BE2C (cell line): ENCODE data around the gene AFP.

Source experiments
- DNase-seq: peaks from one replicate; pipeline ENCODE4 v3.0.0-alpha.2; 2020
- H3K27me3 ChIP-seq: fragments of 250-450 bp; sonication (Bioruptor Pico); 2 replicates; pipeline ENCODE4 v1.5.1; 2020; ENCODE audit warnings: mild to moderate bottlenecking
- H3K36me3 ChIP-seq: fragments of 250-450 bp; sonication (Bioruptor Pico); 2 replicates; pipeline ENCODE4 v1.5.1; 2020; ENCODE audit warnings: mild to moderate bottlenecking
- H3K4me1 ChIP-seq: fragments of 250-450 bp; sonication (Bioruptor Pico); 2 replicates; pipeline ENCODE4 v1.5.1; 2020
- H3K4me3 ChIP-seq: 2 replicates; pipeline ENCODE4 v1.5.1; 2011; ENCODE audit warnings: low read depth, low read length
- H3K9me3 ChIP-seq: fragments of 250-450 bp; sonication (Bioruptor Pico); 2 replicates; pipeline ENCODE4 v1.5.1; 2020
- TF ChIP-seq, protein P1 (sequence below): IDR thresholded peaks from 2 replicates; pipeline ENCODE4 v1.5.1; 2012; ENCODE audit warnings: mild to moderate bottlenecking, low read depth, low read length

AFP gene

DNA sequence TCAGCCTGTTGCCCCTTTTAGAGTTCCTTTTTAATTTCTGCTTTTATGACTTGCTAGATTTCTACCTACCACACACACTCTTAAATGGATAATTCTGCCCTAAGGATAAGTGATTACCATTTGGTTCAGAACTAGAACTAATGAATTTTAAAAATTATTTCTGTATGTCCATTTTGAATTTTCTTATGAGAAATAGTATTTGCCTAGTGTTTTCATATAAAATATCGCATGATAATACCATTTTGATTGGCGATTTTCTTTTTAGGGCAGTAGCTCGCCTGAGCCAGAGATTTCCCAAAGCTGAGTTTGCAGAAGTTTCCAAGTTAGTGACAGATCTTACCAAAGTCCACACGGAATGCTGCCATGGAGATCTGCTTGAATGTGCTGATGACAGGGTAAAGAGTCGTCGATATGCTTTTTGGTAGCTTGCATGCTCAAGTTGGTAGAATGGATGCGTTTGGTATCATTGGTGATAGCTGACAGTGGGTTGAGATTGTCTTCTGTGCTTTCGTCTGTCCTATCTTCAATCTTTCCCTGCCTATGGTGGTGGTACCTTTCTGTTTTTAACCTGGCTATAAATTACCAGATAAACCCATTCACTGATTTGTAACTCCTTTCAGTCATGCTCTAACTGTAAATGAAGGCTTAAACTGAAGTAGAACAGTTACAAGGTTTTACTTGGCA lies 24.1 kb upstream of the AFP start:
- TF ChIP-seq, protein P1, sequence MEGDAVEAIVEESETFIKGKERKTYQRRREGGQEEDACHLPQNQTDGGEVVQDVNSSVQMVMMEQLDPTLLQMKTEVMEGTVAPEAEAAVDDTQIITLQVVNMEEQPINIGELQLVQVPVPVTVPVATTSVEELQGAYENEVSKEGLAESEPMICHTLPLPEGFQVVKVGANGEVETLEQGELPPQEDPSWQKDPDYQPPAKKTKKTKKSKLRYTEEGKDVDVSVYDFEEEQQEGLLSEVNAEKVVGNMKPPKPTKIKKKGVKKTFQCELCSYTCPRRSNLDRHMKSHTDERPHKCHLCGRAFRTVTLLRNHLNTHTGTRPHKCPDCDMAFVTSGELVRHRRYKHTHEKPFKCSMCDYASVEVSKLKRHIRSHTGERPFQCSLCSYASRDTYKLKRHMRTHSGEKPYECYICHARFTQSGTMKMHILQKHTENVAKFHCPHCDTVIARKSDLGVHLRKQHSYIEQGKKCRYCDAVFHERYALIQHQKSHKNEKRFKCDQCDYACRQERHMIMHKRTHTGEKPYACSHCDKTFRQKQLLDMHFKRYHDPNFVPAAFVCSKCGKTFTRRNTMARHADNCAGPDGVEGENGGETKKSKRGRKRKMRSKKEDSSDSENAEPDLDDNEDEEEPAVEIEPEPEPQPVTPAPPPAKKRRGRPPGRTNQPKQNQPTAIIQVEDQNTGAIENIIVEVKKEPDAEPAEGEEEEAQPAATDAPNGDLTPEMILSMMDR = no peak
- H3K4me1 ChIP-seq = no peaks in the 10 kb centered on the region
- no peak for DNase-seq
- H3K36me3 ChIP-seq = no peaks in the 10 kb centered on the region
- peaks cover 3% of the 10 kb centered on the region; the same call in 1 of the 2 replicates for H3K27me3 ChIP-seq
- H3K9me3 ChIP-seq = no peaks in the 10 kb centered on the region
- no peak overlapping the region for H3K4me3 ChIP-seq

DNA sequence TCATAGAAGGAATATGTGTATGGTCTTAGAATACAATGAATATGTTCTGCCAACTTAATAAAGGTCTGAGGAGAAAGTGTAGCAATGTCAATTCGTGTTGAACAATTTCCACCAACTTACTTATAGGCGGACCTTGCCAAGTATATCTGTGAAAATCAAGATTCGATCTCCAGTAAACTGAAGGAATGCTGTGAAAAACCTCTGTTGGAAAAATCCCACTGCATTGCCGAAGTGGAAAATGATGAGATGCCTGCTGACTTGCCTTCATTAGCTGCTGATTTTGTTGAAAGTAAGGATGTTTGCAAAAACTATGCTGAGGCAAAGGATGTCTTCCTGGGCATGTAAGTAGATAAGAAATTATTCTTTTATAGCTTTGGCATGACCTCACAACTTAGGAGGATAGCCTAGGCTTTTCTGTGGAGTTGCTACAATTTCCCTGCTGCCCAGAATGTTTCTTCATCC lies 22.7 kb upstream of the AFP start:
- Histone ChIP-seq H3K4me3 (no peak overlapping the region), H3K27me3 (peaks cover 3% of the 10 kb centered on the region; the same call in 1 of the 2 replicates), H3K4me1 (no peaks in the 10 kb centered on the region), H3K9me3 (no peaks in the 10 kb centered on the region), H3K36me3 (no peaks in the 10 kb centered on the region)
- DNase-seq = no peak
- TF ChIP-seq, protein P1 = no peak

DNA sequence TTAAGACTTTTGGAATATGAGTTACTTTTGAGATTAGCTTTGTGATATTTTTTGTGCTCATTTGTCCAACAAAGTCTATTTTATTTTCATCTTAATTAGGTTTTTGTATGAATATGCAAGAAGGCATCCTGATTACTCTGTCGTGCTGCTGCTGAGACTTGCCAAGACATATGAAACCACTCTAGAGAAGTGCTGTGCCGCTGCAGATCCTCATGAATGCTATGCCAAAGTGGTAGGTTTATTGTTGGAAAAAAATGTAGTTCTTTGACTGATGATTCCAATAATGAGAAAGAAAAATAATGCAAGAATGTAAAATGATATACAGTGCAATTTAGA lies 21.1 kb upstream of the AFP start:
- no peak for DNase-seq
- Histone ChIP-seq H3K27me3 (peaks cover 3% of the 10 kb centered on the region; the same call in 1 of the 2 replicates), H3K4me3 (no peak overlapping the region), H3K9me3 (no peaks in the 10 kb centered on the region), H3K4me1 (no peaks in the 10 kb centered on the region), H3K36me3 (no peaks in the 10 kb centered on the region)
- TF ChIP-seq, protein P1 = no peak

DNA sequence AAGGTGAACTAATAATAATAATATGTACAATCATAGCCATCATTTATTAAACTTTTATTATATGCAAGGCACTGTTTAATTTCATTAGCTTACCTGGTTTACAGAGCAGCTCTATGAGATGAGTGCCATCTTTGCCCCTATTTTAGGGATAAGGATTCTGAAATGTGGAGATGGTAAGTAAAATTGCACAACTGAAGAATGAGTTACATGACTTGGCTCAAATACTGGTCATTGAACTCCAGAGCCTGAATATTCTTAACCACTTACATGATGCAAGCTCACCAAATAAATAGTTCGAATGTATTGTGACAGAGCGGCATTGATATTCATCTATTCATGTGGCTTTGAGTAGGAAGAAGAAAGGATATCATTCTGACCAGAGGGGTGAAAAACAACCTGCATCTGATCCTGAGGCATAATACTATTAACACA lies 20.2 kb upstream of the AFP start:
- no peaks in the 10 kb centered on the region for H3K9me3 ChIP-seq
- H3K36me3 ChIP-seq = no peaks in the 10 kb centered on the region
- no peaks in the 10 kb centered on the region for H3K4me1 ChIP-seq
- no peaks in the 10 kb centered on the region for H3K27me3 ChIP-seq
- TF ChIP-seq, protein P1 = no peak
- no peak overlapping the region for H3K4me3 ChIP-seq
- DNase-seq = no peak

DNA sequence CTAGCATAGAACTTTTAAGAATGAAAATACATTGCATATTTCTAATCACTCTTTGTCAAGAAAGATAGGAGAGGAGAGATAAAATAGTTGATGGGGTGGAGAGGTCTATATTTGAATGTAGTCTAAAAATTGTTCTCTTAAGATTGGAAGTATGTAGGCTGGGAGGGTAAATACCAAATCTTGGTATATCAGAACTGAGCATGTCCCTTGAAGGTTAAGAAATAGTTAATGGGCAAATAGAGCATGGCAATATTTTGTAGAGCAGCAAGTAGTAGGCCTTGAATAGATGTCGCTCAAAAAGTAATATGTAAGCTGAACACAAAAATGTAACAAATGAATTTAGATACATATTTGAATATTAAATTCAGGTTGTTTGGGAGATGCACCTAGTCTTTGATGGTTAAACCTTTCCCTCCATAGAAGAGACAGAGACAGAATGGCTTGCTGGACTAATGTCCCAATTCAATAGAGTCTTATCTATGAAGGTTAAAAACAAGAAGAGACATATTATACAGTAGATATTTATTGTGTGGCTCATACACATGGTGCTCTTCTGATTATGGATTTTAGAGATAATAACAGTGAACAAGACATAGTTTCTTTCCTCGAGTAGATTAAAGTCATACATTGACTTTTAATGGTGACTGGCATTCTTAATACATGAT lies 19.5 kb upstream of the AFP start:
- Histone ChIP-seq H3K9me3 (no peaks in the 10 kb centered on the region), H3K4me3 (no peak overlapping the region), H3K27me3 (no peaks in the 10 kb centered on the region), H3K36me3 (no peaks in the 10 kb centered on the region), H3K4me1 (no peaks in the 10 kb centered on the region)
- no peak for DNase-seq
- TF ChIP-seq, protein P1 = no peak

DNA sequence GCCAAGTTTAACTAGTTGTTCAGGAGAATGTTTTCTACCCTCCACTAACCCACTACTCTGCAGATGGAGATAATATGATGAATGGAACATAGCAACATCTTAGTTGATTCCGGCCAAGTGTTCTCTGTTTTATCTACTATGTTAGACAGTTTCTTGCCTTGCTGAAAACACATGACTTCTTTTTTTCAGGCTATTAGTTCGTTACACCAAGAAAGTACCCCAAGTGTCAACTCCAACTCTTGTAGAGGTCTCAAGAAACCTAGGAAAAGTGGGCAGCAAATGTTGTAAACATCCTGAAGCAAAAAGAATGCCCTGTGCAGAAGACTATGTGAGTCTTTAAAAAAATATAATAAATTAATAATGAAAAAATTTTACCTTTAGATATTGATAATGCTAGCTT lies 18.7 kb upstream of the AFP start:
- DNase-seq = no peak
- H3K9me3 ChIP-seq = no peaks in the 10 kb centered on the region
- no peaks in the 10 kb centered on the region for H3K4me1 ChIP-seq
- TF ChIP-seq, protein P1 = no peak
- no peaks in the 10 kb centered on the region for H3K27me3 ChIP-seq
- no peaks in the 10 kb centered on the region for H3K36me3 ChIP-seq
- H3K4me3 ChIP-seq = no peak overlapping the region
